GM12864 (cell line): Measurements from ENCODE around the gene ICE2.

ENCODE experiments used
- DNase-seq: peaks from one replicate; pipeline ENCODE4 v3.0.0-alpha.2; 2011; ENCODE audit warnings: low read depth
- H3K4me3 ChIP-seq: 2 replicates; pipeline ENCODE4 v1.5.1; 2011; ENCODE audit warnings: mild to moderate bottlenecking, low read depth, low read length, control low read depth
- TF ChIP-seq, protein P1 (sequence below): IDR thresholded peaks from 2 replicates; pipeline ENCODE4 v1.5.1; 2011; ENCODE audit warnings: low read depth, mild to moderate bottlenecking, moderate library complexity, low read length, control low read depth, inconsistent platforms; ENCODE audit errors: missing control alignments

The ICE2 gene

DNA sequence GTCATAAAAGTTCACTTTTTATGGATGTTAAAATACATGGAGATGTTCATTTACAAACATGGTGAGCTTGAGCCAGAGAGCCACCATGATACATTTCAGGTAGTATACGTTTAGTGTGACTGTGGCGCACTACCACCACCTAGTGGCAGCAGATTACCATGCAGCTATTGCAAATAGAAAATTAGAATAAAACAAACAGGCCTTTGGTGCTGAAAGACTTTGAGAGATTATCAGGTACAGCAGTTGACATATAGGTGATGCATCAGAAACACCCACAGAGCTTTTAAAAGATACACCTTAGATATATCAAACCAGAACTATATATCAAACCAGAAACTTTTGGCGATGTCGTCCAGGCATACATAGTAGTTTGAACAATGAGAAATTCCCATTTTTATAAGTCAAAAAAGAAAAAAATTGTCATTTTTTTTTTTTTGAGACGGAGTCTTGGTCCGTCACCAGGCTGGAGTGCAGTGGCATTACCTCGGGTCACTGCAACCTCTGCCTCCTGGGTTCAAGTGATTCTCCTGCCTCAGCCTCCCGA is 42.0 kb upstream of the ICE2 start:
- peak; percentile 65 for DNase-seq
- no peak overlapping the region for H3K4me3 ChIP-seq
- TF ChIP-seq, protein P1, sequence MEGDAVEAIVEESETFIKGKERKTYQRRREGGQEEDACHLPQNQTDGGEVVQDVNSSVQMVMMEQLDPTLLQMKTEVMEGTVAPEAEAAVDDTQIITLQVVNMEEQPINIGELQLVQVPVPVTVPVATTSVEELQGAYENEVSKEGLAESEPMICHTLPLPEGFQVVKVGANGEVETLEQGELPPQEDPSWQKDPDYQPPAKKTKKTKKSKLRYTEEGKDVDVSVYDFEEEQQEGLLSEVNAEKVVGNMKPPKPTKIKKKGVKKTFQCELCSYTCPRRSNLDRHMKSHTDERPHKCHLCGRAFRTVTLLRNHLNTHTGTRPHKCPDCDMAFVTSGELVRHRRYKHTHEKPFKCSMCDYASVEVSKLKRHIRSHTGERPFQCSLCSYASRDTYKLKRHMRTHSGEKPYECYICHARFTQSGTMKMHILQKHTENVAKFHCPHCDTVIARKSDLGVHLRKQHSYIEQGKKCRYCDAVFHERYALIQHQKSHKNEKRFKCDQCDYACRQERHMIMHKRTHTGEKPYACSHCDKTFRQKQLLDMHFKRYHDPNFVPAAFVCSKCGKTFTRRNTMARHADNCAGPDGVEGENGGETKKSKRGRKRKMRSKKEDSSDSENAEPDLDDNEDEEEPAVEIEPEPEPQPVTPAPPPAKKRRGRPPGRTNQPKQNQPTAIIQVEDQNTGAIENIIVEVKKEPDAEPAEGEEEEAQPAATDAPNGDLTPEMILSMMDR = peak; percentile 78

DNA sequence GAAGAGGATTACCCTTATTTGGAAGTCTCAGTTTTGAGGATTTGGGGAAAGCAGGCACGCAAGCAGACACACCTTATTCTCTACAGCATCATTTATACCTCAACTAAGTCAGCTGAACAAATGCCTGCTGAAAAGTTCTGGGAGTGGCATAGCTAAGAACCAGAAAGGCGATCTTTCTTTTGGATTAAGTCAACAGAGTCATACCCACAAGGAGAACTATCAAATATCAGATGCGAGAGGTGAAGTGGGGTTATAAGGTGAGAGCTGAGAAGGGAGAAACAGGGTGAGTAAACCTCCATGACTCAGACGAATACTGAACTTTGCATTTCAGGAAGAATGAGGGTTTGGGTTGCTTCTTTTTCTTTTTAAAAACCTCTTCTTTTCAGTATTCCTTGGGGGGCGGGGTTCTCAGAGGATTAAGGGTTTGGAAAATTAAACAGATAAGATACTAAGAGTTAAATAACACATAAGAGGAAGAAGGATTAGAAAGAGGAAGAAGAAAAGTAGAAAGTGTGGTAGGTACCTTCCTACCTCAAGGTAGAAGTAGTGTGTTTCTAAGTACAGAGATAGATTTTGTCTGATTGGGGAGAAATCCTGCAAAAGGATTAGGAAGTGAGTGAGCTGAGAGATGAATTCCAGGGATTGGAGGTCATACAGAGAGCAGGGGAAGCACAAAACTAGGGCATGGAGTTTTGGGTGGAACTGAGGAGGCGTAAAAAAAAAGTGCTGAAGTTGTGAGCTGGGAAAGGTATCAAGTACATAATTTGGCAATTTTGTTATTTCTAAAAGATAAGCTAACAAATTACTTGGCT is 41.3 kb upstream of the ICE2 start:
- TF ChIP-seq, protein P1 = no peak
- H3K4me3 ChIP-seq = no peak overlapping the region
- DNase-seq = peak; percentile 24

DNA sequence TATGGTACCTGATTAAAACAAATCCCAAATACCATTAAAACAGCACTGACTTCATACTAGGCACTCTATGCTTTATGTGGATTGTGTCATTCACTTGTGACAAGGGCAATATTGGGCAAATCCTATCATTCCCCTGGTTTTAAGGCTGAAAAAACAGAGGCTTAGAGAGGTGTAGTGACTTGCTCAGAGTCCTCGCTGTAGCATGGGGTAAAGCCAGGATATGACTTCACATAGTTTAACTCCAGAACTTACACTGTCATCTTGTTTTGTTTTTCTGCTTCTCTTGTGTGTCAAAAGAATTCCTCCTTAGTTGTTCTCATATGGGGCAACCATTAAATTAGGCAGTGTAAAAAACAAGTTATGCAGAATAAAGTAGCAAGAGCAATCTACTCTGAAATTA is 40.3 kb upstream of the ICE2 start:
- DNase-seq = no peak
- TF ChIP-seq, protein P1 = no peak
- no peak overlapping the region for H3K4me3 ChIP-seq

DNA sequence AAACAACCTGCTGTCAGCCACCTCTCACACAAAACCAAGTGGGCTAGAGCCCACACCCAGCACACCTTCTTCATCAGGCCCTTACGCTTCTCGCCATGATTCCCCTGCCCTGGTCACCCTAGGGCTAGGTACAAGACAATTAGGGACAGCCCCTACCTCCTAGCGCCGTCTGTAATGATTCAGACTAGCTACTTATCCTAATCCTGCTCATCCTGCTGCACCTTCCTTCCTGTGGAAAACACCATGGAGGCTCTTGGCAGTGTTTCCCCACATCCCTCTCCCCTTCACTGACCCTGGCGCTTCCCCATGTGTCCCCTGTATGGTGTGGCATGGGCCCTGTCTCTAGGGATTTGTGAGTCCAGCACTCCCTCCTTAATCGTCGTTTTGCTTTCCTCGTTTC is 39.6 kb upstream of the ICE2 start:
- TF ChIP-seq, protein P1 = no peak

DNA sequence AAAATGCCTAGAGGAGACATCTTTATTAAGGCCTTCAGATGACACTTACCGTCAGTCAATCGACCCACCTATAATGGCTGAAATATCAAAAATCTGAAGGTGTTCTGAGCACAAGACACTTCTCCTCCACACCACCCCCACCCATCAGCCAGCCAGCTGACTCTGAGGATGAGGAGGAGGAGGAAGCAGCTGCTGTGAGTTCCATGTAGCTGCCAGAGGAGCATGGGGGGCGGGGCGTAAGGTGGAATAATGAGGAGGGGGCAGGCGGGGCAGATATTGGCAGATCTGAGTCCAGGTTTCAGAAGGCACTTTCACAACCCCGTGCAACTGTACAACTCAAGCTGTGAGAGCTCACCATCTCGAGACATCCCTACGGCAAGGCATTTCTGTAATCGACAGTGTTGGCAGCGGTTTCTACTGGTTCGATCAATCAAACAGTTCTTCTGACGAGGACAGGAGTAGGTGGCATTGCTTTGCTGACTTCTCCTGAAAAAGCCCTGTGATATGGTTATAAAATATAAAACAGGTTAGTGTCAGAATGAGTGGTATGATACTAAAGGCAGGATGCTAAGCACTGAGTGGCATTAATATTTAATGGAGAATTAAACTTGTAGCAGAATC is 35.4 kb upstream of the ICE2 start:
- DNase-seq = no peak
- TF ChIP-seq, protein P1 = no peak
- no peak overlapping the region for H3K4me3 ChIP-seq

More for the DNA sequence above, 39.6 kb upstream of the ICE2 start:
- H3K4me3 ChIP-seq = no peak overlapping the region
- no peak for DNase-seq

DNA sequence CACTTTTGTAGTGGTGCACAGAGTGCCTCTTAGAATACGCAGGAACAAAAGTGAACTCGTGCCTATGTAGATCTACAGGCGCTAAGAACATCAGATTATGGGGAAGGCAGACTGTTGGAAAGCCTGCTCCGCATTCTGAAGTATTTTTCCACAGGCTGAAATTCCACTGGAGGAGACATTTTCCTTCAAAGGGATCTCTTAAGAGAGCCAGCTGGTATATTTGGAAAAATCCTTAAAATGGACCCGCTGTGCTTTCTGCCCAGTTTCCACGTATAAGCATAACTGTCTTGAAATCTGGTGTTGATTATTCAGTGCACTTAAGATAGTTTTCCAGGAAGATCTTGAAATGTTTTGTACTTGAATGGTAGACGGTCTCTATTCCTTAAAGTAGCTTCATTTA is 34.7 kb upstream of the ICE2 start:
- no peak for DNase-seq
- TF ChIP-seq, protein P1 = no peak
- no peak overlapping the region for H3K4me3 ChIP-seq
